ENCODE data around the gene KCNE3.

KCNE3 gene

GRCh38 chr11:74471668-74472429 is 4.5 kb upstream of the KCNE3 start:
- DNase-seq (ENCODE audit: low read depth in 4 of 4, low spot score in 1 of 4), result no peak

GRCh38 chr11:74471037-74471436 is 3.7 kb upstream of the KCNE3 start:
- DNase-seq (ENCODE audit: low read depth in 4 of 4, low spot score in 1 of 4), result no peak

- DNase-seq (ENCODE audit: low read depth in 4 of 4, low spot score in 1 of 4), result no peak
These were observed 3.2 kb upstream of the KCNE3 start for GRCh38 chr11:74470526-74470925.

GRCh38 chr11:74468936-74469335 is 1.6 kb upstream of the KCNE3 start:
- no peak for DNase-seq (ENCODE audit: low read depth in 4 of 4, low spot score in 1 of 4)

GRCh38 chr11:74468521-74468920 is 1.2 kb upstream of the KCNE3 start:
- no peak for DNase-seq (ENCODE audit: low read depth in 4 of 4, low spot score in 1 of 4)

GRCh38 chr11:74468058-74468457 is 709 bp upstream of the KCNE3 start:
- DNase-seq (ENCODE audit: low read depth in 4 of 4, low spot score in 1 of 4), result no peak

- DNase-seq (ENCODE audit: low read depth in 4 of 4, low spot score in 1 of 4), result no peak
These were observed 2.0 kb downstream of the KCNE3 start for GRCh38 chr11:74465291-74465708.

- DNase-seq (ENCODE audit: low read depth in 4 of 4, low spot score in 1 of 4), result no peak
These were observed 2.6 kb downstream of the KCNE3 start for GRCh38 chr11:74464746-74465145.

GRCh38 chr11:74463216-74463615 is 4.1 kb downstream of the KCNE3 start:
- no peak for DNase-seq (ENCODE audit: low read depth in 4 of 4, low spot score in 1 of 4)

- DNase-seq (ENCODE audit: low read depth in 4 of 4, low spot score in 1 of 4), result no peak
These were observed 4.7 kb downstream of the KCNE3 start for GRCh38 chr11:74462631-74463030.

GRCh38 chr11:74462009-74462408 is 5.3 kb downstream of the KCNE3 start:
- no peak for DNase-seq (ENCODE audit: low read depth in 4 of 4, low spot score in 1 of 4)

GRCh38 chr11:74460481-74461154 is 6.7 kb downstream of the KCNE3 start:
- no peak for DNase-seq (ENCODE audit: low read depth in 4 of 4, low spot score in 1 of 4)

GRCh38 chr11:74460065-74460464 is 7.3 kb downstream of the KCNE3 start:
- DNase-seq (ENCODE audit: low read depth in 4 of 4, low spot score in 1 of 4), result no peak

GRCh38 chr11:74459584-74459983 is 7.8 kb downstream of the KCNE3 start:
- no peak for DNase-seq (ENCODE audit: low read depth in 4 of 4, low spot score in 1 of 4)

GRCh38 chr11:74457356-74457755 is 10.0 kb downstream of the KCNE3 start:
- no peak for DNase-seq (ENCODE audit: low read depth in 4 of 4, low spot score in 1 of 4)

GRCh38 chr11:74453373-74453975 is 13.9 kb downstream of the KCNE3 start:
- DNase-seq (ENCODE audit: low read depth in 4 of 4, low spot score in 1 of 4), result peak; percentile 33 to 47 (median 43)

- no peak for DNase-seq (ENCODE audit: low read depth in 4 of 4, low spot score in 1 of 4)
These were observed 15.0 kb downstream of the KCNE3 start for GRCh38 chr11:74452366-74452765.

GRCh38 chr11:74450318-74450717 is 17.0 kb downstream of the KCNE3 start:
- DNase-seq (ENCODE audit: low read depth in 4 of 4, low spot score in 1 of 4), result no peak

- DNase-seq (ENCODE audit: low read depth in 4 of 4, low spot score in 1 of 4), result peak in 3 of 4 experiments; percentile 2 to 9 (median 3)
These were observed 17.9 kb downstream of the KCNE3 start for GRCh38 chr11:74449369-74449931.

GRCh38 chr11:74447720-74448119 is 19.6 kb downstream of the KCNE3 start:
- DNase-seq (ENCODE audit: low read depth in 4 of 4, low spot score in 1 of 4), result no peak

GRCh38 chr11:74446532-74446938 is 20.8 kb downstream of the KCNE3 start:
- DNase-seq (ENCODE audit: low read depth in 4 of 4, low spot score in 1 of 4), result no peak
